Urinary bladder (tissue), 4 donors: ENCODE data around the gene DNAH2. TPM values are rescaled to one million over a fixed set of nuclear protein-coding genes. Genes with fewer than 3 reads are reported as not detected.

Experiments used
- DNase-seq: peaks from one replicate; pipeline ENCODE4 v3.0.0-alpha.2; 2015; ENCODE audit errors: extremely low spot score
- H3K27ac ChIP-seq: one replicate; pipeline ENCODE4 v1.5.1; 2013; ENCODE audit warnings: low read depth, mild to moderate bottlenecking, moderate library complexity
- H3K36me3 ChIP-seq: one replicate; pipeline ENCODE4 v1.6.1; 2013; ENCODE audit warnings: mild to moderate bottlenecking, moderate library complexity; ENCODE audit not compliant: insufficient read depth
- H3K4me1 ChIP-seq: one replicate; pipeline ENCODE4 v1.6.1; 2013; ENCODE audit warnings: mild to moderate bottlenecking, moderate library complexity; ENCODE audit not compliant: insufficient read depth
- H3K4me3 ChIP-seq: one replicate; pipeline ENCODE4 v1.5.1; 2013; ENCODE audit warnings: low read depth, low read length
- whole genome bisulfite sequencing: extraction: QIAGEN DNeasy Blood & Tissue Kit; methylation state at CpG from one replicate; pipeline ENCODE4 v1.1.7; 2013; 5-methylcytosine and 5-hydroxymethylcytosine counted together
- polyA plus RNA-seq: library from polyadenylated mRNA; stranded (reverse); fragments of 200-250 nt; gene quantifications from one replicate; pipeline ENCODE4 v1.2.3, GENCODE V29; 2013
- total RNA-seq: library from RNA; depleted of rRNA; stranded (reverse); fragments of >200 nt; gene quantifications from one replicate; pipeline ENCODE4 v1.2.3, GENCODE V29; 2014
- donor health status: healthy with polysubstance abuse.
- donor health status: healthy.

DNAH2 gene
- total and polyA plus RNA-seq, 2 donors, result 0.11 to 0.16 TPM

DNA sequence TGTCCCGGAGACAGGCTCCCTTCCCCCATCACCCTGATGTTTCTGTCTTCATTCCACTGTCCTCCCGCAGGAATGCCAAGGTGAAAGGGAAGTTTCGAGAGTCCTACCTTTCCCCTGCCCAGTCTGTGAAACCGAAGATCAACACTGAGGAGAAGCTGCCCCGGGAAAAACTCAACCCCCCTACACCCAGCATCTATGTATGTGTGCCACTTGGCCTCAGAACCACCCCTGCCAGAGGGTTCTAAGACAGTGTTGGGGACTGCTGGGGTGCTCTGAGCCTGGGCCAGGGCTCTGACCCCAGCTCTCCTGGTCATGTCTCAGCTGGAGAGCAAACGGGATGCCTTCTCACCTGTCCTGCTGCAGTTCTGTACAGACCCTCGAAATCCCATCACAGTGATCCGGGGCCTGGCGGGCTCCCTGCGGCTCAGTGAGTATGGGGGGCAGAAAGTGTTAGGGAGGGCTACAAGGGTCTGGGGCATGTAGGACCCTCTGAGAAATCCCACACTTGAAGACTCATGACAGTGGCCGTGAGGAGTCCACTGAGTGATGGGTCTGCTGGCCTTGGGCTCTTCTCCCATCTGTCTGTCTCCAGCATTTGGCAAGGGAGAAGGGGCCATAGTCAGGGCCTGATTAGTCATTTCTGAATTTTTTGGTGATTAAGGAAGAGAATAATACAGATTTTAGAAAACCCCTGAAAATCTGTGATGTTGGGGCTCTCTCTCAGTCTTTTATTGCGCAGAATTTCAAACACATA is 132.4 kb downstream of the DNAH2 start:
- no peaks in the 10 kb centered on the region for H3K4me1 ChIP-seq
- WGBS, result 86% methylated on average over 12 of the region's 12 CpGs
- no peak for DNase-seq
- no peak overlapping the region for H3K27ac ChIP-seq
- peaks cover 2% of the 10 kb centered on the region for H3K36me3 ChIP-seq
- H3K4me3 ChIP-seq, result no peak overlapping the region

DNA sequence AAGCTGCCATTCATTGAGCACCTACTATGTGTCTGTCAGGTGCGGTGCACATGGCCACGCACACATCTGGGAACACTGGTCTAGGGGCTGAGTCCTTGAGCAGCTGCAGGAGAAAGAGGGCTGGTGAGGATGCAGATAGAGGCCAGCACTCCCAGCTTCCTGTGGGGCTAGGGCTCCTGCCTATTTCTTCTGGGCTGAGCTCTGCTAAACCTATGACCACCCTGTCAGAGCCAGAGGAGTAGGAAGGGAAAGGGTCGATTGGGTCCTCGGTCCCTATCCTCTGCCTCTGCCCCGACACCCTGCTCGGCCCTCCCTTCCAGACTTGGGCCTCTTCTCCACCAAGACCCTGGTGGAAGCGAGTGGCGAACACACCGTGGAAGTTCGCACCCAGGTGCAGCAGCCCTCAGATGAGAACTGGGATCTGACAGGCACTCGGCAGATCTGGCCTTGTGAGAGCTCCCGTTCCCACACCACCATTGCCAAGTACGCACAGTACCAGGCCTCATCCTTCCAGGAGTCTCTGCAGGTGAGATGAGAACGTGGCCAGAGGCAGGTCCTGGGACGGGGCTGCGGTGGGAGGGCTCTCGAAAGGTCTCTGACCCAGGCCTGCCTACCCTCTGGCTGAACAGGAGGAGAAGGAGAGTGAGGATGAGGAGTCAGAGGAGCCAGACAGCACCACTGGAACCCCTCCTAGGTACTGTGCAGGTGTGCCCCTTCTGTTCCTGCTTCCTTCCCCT is 133.3 kb downstream of the DNAH2 start:
- no peak for DNase-seq
- Histone ChIP-seq H3K4me1 (no peaks in the 10 kb centered on the region), H3K27ac (no peak overlapping the region), H3K36me3 (peaks cover 2% of the 10 kb centered on the region), H3K4me3 (no peak overlapping the region)
- WGBS, result 89% methylated on average over 17 of the region's 17 CpGs

DNA sequence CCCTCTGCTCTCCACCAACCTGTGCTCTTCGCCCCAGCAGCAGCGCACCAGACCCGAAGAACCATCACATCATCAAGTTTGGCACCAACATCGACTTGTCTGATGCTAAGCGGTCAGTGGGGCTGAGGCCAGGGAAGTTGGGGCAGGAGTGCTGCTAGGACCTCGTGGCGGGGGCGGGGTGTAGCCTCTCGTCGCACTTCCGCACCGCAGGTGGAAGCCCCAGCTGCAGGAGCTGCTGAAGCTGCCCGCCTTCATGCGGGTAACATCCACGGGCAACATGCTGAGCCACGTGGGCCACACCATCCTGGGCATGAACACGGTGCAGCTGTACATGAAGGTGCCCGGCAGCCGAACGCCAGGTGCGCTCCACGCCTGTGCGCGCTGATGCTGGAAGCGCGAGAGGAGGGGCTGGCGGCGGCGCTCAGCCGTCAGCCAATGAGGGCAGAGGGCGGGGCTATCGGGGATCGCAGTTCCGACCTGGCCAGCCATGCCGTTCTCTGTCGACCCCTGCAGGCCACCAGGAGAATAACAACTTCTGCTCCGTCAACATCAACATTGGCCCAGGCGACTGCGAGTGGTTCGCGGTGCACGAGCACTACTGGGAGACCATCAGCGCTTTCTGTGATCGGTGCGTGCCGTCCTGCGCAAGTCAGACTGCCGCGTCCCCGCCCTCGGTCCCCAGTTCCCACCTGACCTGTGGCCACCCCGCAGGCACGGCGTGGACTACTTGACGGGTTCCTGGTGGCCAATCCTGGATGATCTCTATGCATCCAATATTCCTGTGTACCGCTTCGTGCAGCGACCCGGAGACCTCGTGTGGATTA is 134.1 kb downstream of the DNAH2 start:
- H3K4me3 ChIP-seq, result no peak overlapping the region
- no peak for DNase-seq
- no peak overlapping the region for H3K27ac ChIP-seq

DNA sequence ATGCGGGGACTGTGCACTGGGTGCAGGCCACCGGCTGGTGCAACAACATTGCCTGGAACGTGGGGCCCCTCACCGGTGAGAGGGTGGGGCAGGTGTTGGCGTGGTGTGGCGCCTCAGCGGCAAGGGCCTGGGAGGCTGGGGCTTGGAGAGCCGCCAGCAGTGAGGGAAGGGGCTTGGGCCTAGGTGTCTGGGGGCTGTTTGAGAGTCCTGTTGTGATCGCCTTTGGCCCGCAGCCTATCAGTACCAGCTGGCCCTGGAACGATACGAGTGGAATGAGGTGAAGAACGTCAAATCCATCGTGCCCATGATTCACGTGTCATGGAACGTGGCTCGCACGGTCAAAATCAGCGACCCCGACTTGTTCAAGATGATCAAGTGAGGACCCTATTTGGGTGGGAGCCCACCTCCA is 134.7 kb downstream of the DNAH2 start:
- Histone ChIP-seq H3K27ac (no peak overlapping the region), H3K36me3 (peaks cover 2% of the 10 kb centered on the region), H3K4me1 (no peaks in the 10 kb centered on the region), H3K4me3 (no peak overlapping the region)
- no peak for DNase-seq
- 76% methylated on average over 20 of the region's 20 CpGs for whole genome bisulfite sequencing

More for the DNA sequence above, 134.1 kb downstream of the DNAH2 start:
- H3K36me3 ChIP-seq, result peaks cover 2% of the 10 kb centered on the region
- WGBS, result 21% methylated on average over 60 of the region's 60 CpGs
- no peaks in the 10 kb centered on the region for H3K4me1 ChIP-seq

DNA sequence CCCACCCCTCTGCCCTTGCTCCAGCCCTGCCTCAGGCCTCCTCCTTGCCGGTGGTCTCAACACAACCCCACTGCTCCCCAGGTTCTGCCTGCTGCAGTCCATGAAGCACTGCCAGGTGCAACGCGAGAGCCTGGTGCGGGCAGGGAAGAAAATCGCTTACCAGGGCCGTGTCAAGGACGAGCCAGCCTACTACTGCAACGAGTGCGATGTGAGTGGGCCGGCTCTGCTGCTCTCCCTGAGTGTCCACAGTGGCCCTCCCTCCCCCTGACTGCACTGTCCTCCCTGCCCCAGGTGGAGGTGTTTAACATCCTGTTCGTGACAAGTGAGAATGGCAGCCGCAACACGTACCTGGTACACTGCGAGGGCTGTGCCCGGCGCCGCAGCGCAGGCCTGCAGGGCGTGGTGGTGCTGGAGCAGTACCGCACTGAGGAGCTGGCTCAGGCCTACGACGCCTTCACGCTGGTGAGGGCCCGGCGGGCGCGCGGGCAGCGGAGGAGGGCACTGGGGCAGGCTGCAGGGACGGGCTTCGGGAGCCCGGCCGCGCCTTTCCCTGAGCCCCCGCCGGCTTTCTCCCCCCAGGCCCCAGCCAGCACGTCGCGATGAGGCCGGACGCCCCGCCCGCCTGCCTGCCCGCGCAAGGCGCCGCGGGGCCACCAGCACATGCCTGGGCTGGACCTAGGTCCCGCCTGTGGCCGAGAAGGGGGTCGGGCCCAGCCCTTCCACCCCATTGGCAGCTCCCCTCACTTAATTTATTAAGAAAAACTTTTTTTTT is 135.6 kb downstream of the DNAH2 start:
- no peak overlapping the region for H3K27ac ChIP-seq
- WGBS, result 79% methylated on average over 51 of the region's 51 CpGs
- no peak for DNase-seq
- H3K4me1 ChIP-seq, result no peaks in the 10 kb centered on the region
- no peak overlapping the region for H3K4me3 ChIP-seq
- peaks cover 2% of the 10 kb centered on the region for H3K36me3 ChIP-seq

DNA sequence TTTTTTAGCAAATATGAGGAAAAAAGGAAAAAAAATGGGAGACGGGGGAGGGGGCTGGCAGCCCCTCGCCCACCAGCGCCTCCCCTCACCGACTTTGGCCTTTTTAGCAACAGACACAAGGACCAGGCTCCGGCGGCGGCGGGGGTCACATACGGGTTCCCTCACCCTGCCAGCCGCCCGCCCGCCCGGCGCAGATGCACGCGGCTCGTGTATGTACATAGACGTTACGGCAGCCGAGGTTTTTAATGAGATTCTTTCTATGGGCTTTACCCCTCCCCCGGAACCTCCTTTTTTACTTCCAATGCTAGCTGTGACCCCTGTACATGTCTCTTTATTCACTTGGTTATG is 136.1 kb downstream of the DNAH2 start:
- no peak overlapping the region for H3K4me3 ChIP-seq
- no peak for DNase-seq
- H3K36me3 ChIP-seq, result peaks cover 2% of the 10 kb centered on the region
- no peak overlapping the region for H3K27ac ChIP-seq
- WGBS, result 83% methylated on average over 21 of the region's 21 CpGs
- no peaks in the 10 kb centered on the region for H3K4me1 ChIP-seq

DNA sequence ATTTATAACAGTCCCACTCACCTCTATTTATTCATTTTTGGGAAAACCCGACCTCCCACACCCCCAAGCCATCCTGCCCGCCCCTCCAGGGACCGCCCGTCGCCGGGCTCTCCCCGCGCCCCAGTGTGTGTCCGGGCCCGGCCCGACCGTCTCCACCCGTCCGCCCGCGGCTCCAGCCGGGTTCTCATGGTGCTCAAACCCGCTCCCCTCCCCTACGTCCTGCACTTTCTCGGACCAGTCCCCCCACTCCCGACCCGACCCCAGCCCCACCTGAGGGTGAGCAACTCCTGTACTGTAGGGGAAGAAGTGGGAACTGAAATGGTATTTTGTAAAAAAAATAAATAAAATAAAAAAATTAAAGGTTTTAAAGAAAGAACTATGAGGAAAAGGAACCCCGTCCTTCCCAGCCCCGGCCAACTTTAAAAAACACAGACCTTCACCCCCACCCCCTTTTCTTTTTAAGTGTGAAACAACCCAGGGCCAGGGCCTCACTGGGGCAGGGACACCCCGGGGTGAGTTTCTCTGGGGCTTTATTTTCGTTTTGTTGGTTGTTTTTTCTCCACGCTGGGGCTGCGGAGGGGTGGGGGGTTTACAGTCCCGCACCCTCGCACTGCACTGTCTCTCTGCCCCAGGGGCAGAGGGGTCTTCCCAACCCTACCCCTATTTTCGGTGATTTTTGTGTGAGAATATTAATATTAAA is 136.7 kb downstream of the DNAH2 start:
- no peaks in the 10 kb centered on the region for H3K4me1 ChIP-seq
- no peak for DNase-seq

DNA sequence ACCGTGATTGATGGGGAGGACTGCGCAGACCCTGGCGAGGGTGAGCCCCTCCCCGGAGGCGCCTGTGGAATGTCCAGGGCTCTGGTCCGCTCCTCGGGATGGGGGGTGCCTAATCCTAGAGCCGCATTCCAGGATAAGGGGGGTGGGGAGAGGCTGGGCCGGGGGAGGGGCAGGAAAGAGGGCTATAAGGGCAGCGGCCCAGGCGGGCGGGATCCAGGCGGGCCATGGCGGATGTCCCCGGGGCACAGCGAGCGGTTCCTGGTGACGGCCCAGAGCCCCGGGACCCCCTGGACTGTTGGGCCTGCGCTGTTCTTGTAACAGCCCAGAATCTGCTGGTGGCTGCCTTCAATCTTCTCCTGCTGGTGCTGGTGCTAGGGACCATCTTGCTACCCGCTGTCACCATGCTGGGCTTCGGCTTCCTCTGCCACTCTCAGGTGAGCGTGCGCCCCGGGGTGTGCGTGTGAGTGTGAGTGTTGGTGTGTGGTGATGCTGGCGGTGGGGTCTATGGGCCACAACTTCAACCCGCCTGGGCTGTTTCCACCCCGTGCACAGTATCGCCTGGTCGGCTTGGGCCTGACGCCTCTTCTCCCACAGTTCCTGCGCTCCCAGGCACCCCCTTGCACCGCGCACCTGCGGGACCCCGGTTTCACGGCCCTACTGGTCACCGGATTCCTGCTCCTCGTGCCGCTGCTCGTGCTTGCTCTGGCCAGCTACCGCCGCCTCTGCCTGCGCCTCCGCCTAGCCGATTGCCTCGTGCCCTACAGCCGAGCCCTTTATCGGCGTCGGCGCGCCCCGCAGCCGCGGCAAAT is 137.5 kb downstream of the DNAH2 start, which contains the start of gene TMEM88:
TSS of gene TMEM88 (plus strand) at position 216 of the 809 bp plus-strand sequence. CDS start at position 225, 9 bp downstream.
- peak within 1 kb of the TSS; percentile 61 for H3K27ac ChIP-seq
- peaks cover 2% of the 10 kb centered on the region for H3K36me3 ChIP-seq
- 34% methylated on average over 57 of the region's 57 CpGs for whole genome bisulfite sequencing
- DNase-seq, result no peak
- H3K4me1 ChIP-seq, result no peaks in the 10 kb centered on the region
- peak within 1 kb of the TSS; percentile 41 for H3K4me3 ChIP-seq

More for the DNA sequence above, 136.7 kb downstream of the DNAH2 start:
- WGBS, result 65% methylated on average over 31 of the region's 31 CpGs
- no peak overlapping the region for H3K4me3 ChIP-seq
- H3K27ac ChIP-seq, result no peak overlapping the region
- peaks cover 2% of the 10 kb centered on the region for H3K36me3 ChIP-seq

DNA sequence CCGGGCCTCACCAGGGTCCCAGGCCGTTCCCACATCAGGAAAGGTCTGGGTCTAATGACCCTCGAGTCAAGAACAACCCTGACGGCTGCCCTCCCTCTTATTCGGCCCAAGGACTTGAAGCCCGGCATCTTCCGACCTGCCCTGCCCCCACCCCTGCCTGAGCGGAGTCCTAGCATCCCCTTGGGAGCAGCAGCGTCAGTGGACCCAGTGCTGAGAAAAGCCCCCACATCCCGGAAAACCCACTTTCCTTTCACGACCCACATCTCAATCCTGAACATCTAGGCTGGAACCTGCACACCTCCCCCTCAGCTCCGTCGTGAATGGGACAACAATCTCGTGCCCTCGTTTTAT is 138.1 kb downstream of the DNAH2 start:
- 8% methylated on average over 15 of the region's 15 CpGs for WGBS
- DNase-seq, result no peak
- H3K36me3 ChIP-seq, result peaks cover 2% of the 10 kb centered on the region
- no peaks in the 10 kb centered on the region for H3K4me1 ChIP-seq
- H3K4me3 ChIP-seq, result peak overlapping the region; percentile 41
- peak overlapping the region; percentile 44 for H3K27ac ChIP-seq

DNA sequence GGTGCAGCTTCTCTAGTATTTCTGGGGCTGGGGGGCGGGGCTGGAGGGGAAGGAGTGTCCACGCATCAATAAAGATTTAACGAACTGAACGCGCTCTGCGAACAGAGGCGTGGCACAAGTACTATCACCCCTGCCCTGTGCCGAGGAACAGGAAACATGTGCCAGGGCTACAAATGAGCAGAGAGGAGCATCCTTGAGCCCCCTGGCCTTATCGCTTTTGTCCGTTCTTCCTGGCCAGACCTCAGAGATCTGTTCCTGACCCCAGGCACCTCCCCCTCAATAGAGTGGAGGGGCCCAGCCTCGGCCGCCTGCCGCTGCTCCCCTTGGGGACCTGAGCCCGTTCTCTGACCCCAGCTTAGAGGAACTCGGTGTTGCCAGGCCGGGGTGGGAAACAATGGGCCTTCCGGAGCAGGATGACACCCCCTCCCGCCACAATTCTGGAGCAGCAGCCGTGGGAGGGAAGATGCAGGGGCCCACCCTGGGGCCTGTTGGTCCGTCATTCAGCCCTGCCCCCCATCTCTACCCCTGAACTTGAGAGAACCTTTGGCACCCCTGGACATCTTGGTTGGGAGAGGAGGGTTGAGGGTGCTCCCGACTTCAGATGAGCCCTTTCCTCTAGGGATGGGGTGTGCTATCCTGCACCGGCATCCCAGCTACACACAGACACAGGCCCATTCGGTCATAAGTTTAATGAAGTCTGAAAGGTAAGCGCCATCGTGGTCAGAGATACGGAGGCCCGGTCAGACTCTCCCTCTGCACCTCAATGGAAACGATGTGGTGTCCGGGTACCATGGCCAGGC is 138.7 kb downstream of the DNAH2 start:
- Histone ChIP-seq H3K36me3 (peaks cover 2% of the 10 kb centered on the region), H3K4me3 (peak overlapping the region; percentile 41), H3K4me1 (no peaks in the 10 kb centered on the region), H3K27ac (peak overlapping the region; percentile 61)
- 5% methylated on average over 29 of the region's 29 CpGs for WGBS
- no peak for DNase-seq

DNA sequence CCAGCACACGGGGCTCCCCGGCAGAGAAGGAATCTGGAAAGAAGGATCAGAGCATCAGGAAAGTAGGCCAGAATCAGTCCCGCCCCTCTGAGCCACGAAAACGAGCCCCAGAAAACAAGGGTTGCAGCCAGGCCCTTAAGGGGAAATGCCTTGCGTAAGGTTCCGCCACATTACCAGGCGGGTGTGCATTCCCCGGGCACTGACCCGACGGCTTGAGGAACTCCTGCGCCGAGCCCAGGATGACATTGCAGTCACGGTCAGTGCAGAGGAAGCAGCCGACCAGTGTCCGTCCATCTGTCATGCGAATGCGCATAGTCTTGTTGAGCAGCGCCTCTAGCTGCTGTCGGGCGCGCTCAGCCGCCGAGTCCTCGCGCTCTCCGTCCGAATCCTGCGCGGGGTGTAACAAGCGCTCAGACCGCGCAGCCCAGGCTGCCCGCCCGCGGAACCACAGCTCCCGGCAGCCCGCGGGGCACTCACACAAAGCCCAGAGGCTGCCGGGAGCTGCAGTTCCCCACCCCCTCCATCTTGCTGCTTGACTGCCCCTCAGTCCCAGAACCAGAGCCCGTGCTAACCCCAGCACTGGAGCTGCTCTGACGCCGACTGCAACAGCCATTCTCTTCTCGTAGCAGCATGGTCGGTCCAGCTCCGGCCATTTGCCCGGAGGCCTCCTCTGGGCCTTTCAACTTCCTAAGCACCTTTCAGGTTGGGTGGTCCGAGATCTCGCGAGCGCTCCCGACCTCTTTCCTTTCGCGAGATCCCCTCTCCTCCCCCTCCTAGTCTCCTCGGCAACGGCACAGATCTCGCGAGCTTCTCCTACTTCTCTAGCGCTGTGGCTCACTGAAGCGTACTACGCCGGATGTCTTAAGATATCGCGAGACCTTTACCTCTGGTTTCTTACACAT is 139.5 kb downstream of the DNAH2 start, which contains the start of gene NAA38:
TSS of gene NAA38 (minus strand) at position 749 of the 902 bp plus-strand sequence. CDS start at position 653, 96 bp downstream.
- under 1% methylated on average over 64 of the region's 64 CpGs for WGBS
- no peaks in the 10 kb centered on the region for H3K4me1 ChIP-seq
- peak; percentile 99 for DNase-seq

More for the DNA sequence above, 139.5 kb downstream of the DNAH2 start, which contains the start of gene NAA38:
- Histone ChIP-seq H3K27ac (peak within 1 kb of the TSS; percentile 76), H3K4me3 (peak within 1 kb of the TSS; percentile 53), H3K36me3 (peaks cover 2% of the 10 kb centered on the region)
